ENCODE results near the gene PPP2R5D. TPM values are rescaled to one million over a fixed set of nuclear protein-coding genes. Genes with fewer than 3 reads are reported as not detected.

Gene PPP2R5D
- total RNA-seq, 4 donors from 2014 or later = 35.1 to 51.9 (median 41.6) TPM

DNA sequence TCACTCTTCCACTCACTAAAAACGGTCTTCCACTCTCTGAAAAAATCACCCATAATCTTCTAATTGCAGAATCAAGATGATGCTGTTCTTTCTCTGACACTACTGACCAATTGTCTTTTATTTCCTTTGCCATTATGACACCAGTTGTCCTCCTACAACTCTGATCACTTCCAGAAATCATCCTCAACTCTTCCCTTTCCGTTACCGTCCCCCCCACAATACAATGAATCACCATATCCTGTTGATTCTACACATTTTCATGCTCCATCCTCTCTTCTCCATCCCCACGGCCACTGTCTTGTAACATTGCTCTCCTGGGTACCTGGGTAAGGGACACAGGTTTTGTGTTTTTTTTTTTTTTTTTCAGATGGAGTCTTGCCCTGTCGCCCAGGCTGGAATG lies 2.5 kb upstream of the PPP2R5D start:
- no peak for DNase-seq (ENCODE audit: low spot score in 2 of 2)
- 86% methylated on average over 5 of the region's 5 CpGs for WGBS
- Histone ChIP-seq H3K4me1 (peaks cover 45% of the 10 kb centered on the region), H3K36me3 (no peaks in the 10 kb centered on the region), H3K9me3 (no peaks in the 10 kb centered on the region), H3K4me3 (no peak overlapping the region), H3K27ac (no peak overlapping the region), H3K27me3 (no peaks in the 10 kb centered on the region)
- no peak for TF ChIP-seq POLR2AphosphoS5 (IDR thresholded peaks at IDR 0.05)
- TF ChIP-seq, protein P1, sequence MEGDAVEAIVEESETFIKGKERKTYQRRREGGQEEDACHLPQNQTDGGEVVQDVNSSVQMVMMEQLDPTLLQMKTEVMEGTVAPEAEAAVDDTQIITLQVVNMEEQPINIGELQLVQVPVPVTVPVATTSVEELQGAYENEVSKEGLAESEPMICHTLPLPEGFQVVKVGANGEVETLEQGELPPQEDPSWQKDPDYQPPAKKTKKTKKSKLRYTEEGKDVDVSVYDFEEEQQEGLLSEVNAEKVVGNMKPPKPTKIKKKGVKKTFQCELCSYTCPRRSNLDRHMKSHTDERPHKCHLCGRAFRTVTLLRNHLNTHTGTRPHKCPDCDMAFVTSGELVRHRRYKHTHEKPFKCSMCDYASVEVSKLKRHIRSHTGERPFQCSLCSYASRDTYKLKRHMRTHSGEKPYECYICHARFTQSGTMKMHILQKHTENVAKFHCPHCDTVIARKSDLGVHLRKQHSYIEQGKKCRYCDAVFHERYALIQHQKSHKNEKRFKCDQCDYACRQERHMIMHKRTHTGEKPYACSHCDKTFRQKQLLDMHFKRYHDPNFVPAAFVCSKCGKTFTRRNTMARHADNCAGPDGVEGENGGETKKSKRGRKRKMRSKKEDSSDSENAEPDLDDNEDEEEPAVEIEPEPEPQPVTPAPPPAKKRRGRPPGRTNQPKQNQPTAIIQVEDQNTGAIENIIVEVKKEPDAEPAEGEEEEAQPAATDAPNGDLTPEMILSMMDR (IDR thresholded peaks at IDR 0.05) = no peak
- TF ChIP-seq EP300 (IDR thresholded peaks at IDR 0.05) = no peak
- TF ChIP-seq POLR2A (IDR thresholded peaks at IDR 0.05) = no peak

DNA sequence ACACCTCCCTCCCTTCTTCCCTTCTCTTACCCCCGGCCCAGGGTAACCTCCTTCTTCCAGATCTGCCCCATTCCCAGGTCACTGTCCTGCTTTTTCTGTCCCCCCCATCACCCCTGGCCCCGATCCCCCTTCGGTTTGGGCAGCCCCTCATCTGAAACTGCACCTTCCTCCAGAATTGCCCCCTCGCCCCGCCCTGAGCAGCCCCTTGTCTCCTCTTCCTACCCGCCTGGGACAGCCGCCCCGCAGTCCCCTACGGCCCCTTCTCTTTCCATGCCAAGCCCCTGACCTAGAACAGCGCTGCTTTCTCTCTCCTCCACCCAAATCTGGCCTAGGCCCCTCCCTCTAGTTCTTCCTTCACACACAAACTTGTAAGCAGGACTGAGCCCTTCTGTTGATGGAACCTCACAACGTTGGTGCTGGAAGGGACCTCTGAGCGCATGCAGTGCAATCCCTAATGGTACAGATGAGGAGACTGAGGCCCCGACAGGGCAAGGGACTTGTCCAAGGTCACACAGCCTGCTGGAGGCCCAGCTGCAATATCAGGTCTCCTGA lies 630 bp downstream of the PPP2R5D start:
- WGBS = 10% methylated on average over 13 of the region's 13 CpGs
- no peaks in the 10 kb centered on the region for H3K27me3 ChIP-seq
- peaks cover 52% of the 10 kb centered on the region for H3K4me1 ChIP-seq
- no peaks in the 10 kb centered on the region for H3K9me3 ChIP-seq
- H3K36me3 ChIP-seq = peaks cover 11% of the 10 kb centered on the region
- TF ChIP-seq EP300 (IDR thresholded peaks at IDR 0.05) = no peak
- TF ChIP-seq POLR2AphosphoS5 (IDR thresholded peaks at IDR 0.05) = no peak
- TF ChIP-seq POLR2A (IDR thresholded peaks at IDR 0.05) = no peak
- TF ChIP-seq, protein P1 (IDR thresholded peaks at IDR 0.05) = no peak
- no peak for DNase-seq (ENCODE audit: low spot score in 2 of 2)
- H3K4me3 ChIP-seq = peak overlapping the region; percentile 75
- peak overlapping the region; percentile 83 for H3K27ac ChIP-seq

DNA sequence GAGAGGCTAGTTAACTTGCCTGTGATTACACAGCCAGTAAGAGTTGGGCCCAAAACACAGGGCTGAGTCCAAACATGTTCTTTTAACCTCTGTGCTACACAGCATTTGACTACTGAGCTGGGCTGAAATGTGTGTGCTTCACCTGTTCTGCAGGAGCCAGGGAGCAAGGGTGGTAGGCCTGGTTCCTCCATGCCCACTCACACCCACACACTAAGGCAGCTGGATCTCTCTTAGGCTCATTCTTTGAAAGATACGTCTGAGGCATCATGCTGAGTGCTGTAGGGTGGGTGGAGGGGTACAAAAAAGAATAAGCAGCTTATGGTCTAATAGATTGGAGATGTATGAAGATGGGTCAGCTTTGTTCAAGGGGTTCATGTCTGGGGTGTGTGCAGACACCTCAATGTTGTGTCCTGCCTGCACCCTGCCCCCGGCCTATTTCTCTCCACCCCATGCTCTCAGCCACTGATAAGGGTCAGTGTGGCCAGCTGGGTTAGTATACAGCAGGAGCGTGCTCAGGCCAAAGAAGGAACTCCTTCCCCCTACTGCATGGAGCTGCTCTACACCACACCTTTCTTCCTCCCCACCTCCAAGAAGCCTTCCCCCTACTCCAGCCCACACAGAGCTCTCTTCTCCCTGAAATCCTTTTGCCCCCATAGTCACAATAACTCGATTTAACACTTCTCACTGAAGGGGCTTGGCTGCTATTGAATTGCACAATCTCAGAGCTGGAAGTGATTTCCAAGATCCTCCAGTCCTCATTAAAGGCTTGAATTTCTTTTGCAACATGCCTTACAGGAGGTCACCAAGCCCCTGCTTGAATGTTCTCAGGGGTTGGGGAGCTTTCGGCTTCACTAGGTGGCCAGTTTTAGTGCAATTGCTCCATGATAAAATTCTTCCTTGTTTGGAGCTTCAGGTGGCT lies 3.4 kb downstream of the PPP2R5D start:
- peaks cover 49% of the 10 kb centered on the region for H3K4me1 ChIP-seq
- 72% methylated on average over 5 of the region's 5 CpGs for WGBS
- no peaks in the 10 kb centered on the region for H3K27me3 ChIP-seq
- DNase-seq (ENCODE audit: low spot score in 2 of 2) = no peak
- TF ChIP-seq POLR2AphosphoS5 (IDR thresholded peaks at IDR 0.05) (no peak), EP300 (IDR thresholded peaks at IDR 0.05) (no peak)
- TF ChIP-seq, protein P1 (IDR thresholded peaks at IDR 0.05) = no peak
- H3K36me3 ChIP-seq = peaks cover 23% of the 10 kb centered on the region
- H3K9me3 ChIP-seq = no peaks in the 10 kb centered on the region
- no peak overlapping the region for H3K4me3 ChIP-seq
- no peak overlapping the region for H3K27ac ChIP-seq

DNA sequence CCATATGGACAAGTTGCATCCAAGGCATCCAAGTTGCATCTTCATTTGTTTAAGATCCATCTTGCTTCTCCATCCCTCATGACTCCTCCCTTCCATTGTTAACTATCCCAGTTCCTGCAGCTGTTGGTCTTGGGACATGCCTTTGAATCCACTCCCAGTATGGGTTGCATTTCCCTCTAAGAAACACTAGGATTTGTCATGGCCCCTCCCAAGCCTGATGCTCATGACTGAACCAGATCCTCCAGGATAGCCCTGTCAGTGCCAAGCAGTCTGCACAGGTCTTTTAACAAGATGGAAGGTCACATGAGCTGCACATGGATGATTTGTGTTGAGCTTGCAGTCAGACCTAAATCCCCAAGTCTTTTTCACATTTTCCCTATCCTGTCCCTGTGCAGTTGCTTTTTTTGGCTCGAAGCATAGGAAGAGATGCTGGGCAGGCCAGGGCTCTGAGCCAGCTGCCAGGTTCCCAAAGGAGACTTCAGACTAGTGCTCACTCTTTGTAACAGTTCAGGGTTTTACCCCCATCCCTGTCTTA lies 4.2 kb downstream of the PPP2R5D start:
- Histone ChIP-seq H3K4me3 (no peak overlapping the region), H3K36me3 (peaks cover 23% of the 10 kb centered on the region), H3K9me3 (no peaks in the 10 kb centered on the region), H3K27ac (no peak overlapping the region), H3K4me1 (peaks cover 47% of the 10 kb centered on the region), H3K27me3 (no peaks in the 10 kb centered on the region)
- DNase-seq (ENCODE audit: low spot score in 2 of 2) = no peak
- WGBS = 33% methylated on average over 1 of the region's 1 CpG
- no peak for TF ChIP-seq EP300 (IDR thresholded peaks at IDR 0.05)
- no peak for TF ChIP-seq POLR2AphosphoS5 (IDR thresholded peaks at IDR 0.05)
- TF ChIP-seq, protein P1 (IDR thresholded peaks at IDR 0.05) = no peak
- TF ChIP-seq POLR2A (IDR thresholded peaks at IDR 0.05) = no peak

DNA sequence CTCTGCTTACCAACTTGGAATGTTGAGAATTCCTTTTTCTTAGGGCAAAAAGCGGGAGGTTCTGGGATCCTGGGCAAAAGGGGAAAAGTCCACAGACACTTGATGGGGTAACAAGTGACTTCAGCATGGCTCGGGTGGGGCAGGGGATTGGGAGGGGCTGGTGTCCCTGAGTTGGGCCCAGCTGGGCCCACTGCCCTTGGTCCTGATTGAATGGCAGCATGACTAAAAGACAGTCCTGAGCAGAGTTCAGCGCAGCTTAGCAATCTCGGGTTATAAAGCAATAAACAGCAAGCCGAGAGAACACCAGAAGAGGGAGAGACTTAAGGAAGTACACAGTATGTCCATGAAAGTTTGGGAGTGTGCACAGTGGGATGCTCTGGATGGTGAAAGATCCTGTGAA lies 5.6 kb downstream of the PPP2R5D start:
- DNase-seq (ENCODE audit: low spot score in 2 of 2) = no peak
- Histone ChIP-seq H3K36me3 (peaks cover 23% of the 10 kb centered on the region), H3K4me1 (peaks cover 42% of the 10 kb centered on the region), H3K4me3 (no peak overlapping the region), H3K27ac (no peak overlapping the region), H3K9me3 (no peaks in the 10 kb centered on the region), H3K27me3 (no peaks in the 10 kb centered on the region)
- TF ChIP-seq POLR2AphosphoS5 (IDR thresholded peaks at IDR 0.05) (no peak), POLR2A (IDR thresholded peaks at IDR 0.05) (no peak)
- WGBS = 76% methylated on average over 5 of the region's 5 CpGs
